Measurements from ENCODE around the gene GAS1.

The GAS1 gene

DNA sequence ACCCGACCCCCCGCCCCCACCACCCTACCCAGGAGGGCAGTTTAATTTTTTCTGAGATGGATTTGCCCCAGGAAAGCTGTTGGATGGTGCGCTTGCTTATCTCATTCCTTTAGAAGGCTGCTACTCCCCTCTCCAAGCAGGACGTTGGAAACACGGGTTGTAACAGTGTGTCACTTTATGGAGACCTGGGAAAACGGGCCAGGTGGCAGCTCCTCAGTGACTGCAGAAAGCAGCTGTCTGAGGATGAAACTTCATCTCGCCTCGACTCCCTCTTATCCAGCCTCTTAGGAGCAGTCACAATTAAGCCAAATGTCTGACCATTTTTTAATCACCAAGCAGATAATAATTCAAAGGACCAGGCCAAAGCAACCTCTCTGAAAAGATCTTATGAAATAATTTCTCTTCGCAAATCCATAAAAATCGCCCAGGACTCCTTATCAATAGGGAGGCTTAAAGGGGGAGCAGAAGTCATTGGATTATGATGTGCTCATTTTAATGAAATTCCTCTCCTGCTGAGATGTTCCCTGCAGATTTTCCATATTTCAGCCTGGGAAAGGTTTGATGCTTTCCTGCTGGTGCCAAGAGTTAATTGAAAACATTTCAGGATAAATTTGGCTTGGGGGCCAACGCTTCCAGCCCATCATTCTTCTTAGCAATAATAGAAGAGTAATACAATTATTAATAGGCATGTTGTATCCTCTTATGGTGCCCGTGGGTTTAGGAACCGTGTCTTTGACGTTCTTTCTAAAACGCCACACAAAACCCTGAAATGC lies 26.0 kb downstream of the GAS1 start:
- DNase-seq: no peak

GRCh38 chr9:86918556-86918955 lies 28.8 kb downstream of the GAS1 start:
- DNase-seq: no peak

DNA sequence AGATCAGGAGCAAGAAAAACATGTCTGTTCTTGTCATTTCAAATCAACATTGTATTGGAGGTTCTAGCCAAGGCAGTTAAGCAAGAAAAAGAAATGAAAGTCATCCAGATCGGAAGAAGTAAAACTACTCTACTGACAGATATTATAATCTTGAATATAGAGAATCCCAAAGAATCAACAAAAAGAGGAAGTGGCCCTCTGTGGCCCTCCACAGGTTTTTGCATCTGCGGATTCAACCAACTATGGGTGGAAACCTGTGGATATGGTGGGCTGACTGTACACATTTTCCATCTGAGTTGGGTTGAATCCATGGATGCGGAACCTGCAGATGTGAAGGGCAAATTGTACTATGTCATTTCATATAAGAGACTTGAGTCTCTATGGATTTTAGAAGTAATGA lies 35.1 kb downstream of the GAS1 start:
- DNase-seq: no peak

DNA sequence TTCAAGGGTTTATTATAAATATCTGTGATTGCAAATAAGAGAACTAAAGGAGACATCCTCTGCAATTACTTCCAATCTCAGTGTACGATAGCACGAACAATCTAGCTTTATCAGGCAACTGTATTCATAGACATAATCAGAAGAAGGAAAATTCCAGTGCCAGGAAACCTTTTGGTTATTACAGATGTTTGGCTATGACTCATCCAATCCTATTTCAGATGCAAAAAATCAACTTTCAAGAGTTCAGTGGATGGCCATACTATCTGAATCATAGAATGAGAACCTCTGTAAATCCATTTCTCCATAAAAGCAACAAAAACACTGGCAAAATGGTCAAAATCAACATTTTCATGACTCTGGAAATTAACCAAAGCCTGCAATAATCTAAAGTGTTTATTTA lies 37.9 kb downstream of the GAS1 start:
- no peak for DNase-seq

DNA sequence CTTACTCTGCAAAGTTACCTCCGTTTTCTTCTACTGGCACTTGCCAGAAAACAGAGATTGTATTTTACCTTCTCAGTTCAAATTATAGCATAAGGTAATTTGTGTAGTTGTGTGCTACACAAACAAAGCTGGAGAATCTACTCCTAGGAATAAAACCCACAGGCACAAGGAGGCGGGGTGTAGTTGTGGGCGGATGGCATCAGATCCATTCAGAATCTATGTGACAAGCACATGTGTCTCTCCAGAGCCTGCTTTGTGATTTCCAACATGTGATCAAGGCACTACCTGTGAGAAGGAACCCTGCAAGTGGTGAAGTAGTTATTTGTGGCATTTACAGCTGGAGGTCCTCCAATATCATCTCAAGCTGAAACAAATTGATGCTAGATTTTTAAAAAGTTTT lies 39.0 kb downstream of the GAS1 start:
- no peak for DNase-seq

GRCh38 chr9:86907346-86907745 lies 40.0 kb downstream of the GAS1 start:
- DNase-seq: no peak

GRCh38 chr9:86903734-86904085 lies 43.6 kb downstream of the GAS1 start:
- no peak for DNase-seq

GRCh38 chr9:86902991-86903733 lies 44.1 kb downstream of the GAS1 start:
- no peak for DNase-seq

- DNase-seq: no peak
Observed at GRCh38 chr9:86902586-86902985, 44.7 kb downstream of the GAS1 start.

- no peak for DNase-seq
Observed at GRCh38 chr9:86902176-86902575, 45.1 kb downstream of the GAS1 start.

- no peak for DNase-seq
Observed at GRCh38 chr9:86901511-86901910, 45.8 kb downstream of the GAS1 start.

All from activated effector memory CD4-positive, alpha-beta T cell treated with Interleukin-2 at 50 U/mL for 16 hours (primary cell).